Measurements from ENCODE around the gene PCDHB7. TPM values are rescaled to one million over a fixed set of nuclear protein-coding genes. Genes with fewer than 3 reads are reported as not detected.
"Not testable (repeated sequence)": the region's sequence is repeated elsewhere in the genome, so short reads cannot be mapped to it uniquely, and the experiment has no call there.

The PCDHB7 gene
- polyA plus RNA-seq (ENCODE audit: insufficient read length in 4 of 4) = 1 to 10 TPM; 4.5 to 7.1 (median 5.0) TPM

- peak in 1 of 4 donors; percentile 25 for DNase-seq (ENCODE audit: low read depth in 4 of 4, low spot score in 2 of 4)
Measured at GRCh38 chr5:141172381-141173204, at the start of gene PCDHB7. Gene PCDHB7 (plus strand): TSS chr5:141172644. CDS start chr5:141172836, 192 bp downstream.

- not testable (repeated sequence) for DNase-seq (ENCODE audit: low read depth in 4 of 4, low spot score in 2 of 4)
Measured at GRCh38 chr5:141123396-141124135, 48.9 kb upstream of the PCDHB7 start.

- no peak for DNase-seq (ENCODE audit: low read depth in 4 of 4, low spot score in 2 of 4)
Measured at GRCh38 chr5:141127305-141127704, 45.1 kb upstream of the PCDHB7 start.

GRCh38 chr5:141135030-141135717, 37.3 kb upstream of the PCDHB7 start, which contains the start of gene PCDHB5:
Gene PCDHB5 (plus strand): TSS chr5:141135206. CDS start chr5:141135435, 229 bp downstream.
- DNase-seq (ENCODE audit: low read depth in 4 of 4, low spot score in 2 of 4) = no peak

DNA sequence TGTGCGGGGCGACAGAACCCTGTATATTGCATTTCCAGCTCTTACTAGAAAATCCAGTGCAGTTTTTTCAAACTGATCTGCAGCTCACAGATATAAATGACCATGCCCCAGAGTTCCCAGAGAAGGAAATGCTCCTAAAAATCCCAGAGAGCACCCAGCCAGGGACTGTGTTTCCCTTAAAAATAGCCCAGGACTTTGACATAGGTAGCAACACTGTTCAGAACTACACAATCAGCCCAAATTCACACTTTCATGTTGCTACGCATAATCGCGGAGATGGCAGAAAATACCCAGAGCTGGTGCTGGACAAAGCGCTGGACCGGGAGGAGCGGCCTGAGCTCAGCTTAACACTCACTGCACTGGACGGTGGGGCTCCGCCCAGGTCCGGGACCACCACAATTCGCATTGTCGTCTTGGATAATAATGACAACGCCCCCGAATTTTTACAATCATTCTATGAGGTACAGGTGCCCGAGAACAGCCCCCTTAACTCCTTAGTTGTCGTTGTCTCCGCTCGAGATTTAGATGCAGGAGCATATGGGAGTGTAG, 36.7 kb upstream of the PCDHB7 start:
- no peak for DNase-seq (ENCODE audit: low read depth in 4 of 4, low spot score in 2 of 4)

DNA sequence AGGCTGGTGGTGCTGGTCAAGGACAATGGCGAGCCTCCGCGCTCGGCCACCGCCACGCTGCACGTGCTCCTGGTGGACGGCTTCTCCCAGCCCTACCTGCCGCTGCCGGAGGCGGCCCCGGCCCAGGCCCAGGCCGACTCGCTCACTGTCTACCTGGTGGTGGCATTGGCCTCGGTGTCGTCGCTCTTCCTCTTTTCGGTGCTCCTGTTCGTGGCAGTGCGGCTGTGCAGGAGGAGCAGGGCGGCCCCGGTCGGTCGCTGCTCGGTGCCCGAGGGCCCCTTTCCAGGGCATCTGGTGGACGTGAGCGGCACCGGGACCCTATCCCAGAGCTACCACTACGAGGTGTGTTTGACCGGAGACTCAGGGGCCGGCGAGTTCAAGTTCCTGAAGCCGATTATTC, 35.1 kb upstream of the PCDHB7 start:
- DNase-seq (ENCODE audit: low read depth in 4 of 4, low spot score in 2 of 4) = not testable (repeated sequence)

DNA sequence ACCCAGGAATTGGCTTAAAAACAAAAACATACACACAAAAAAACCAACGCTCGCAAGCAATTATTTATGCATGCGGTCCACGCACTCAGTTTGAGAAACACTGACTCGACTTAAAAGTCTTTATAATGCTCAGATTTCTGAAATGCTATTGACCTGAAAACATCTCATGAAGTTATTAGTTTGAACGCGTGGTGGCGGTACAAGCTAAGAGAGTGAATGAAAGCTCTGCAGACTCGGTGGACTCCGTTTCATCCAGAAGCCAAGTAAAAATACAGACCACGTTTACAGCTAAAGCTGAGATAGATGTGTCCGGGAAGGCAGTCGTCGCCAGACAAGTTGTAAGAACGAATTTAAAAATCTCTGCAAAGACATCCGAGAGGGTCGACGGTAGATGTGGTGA, 22.6 kb upstream of the PCDHB7 start, which contains the start of gene PCDHB6:
PCDHB6 (plus strand) TSS at position 246 of the 400 bp plus-strand sequence. CDS start 201 bp downstream, outside the sequence.
- DNase-seq (ENCODE audit: low read depth in 4 of 4, low spot score in 2 of 4) = no peak

DNA sequence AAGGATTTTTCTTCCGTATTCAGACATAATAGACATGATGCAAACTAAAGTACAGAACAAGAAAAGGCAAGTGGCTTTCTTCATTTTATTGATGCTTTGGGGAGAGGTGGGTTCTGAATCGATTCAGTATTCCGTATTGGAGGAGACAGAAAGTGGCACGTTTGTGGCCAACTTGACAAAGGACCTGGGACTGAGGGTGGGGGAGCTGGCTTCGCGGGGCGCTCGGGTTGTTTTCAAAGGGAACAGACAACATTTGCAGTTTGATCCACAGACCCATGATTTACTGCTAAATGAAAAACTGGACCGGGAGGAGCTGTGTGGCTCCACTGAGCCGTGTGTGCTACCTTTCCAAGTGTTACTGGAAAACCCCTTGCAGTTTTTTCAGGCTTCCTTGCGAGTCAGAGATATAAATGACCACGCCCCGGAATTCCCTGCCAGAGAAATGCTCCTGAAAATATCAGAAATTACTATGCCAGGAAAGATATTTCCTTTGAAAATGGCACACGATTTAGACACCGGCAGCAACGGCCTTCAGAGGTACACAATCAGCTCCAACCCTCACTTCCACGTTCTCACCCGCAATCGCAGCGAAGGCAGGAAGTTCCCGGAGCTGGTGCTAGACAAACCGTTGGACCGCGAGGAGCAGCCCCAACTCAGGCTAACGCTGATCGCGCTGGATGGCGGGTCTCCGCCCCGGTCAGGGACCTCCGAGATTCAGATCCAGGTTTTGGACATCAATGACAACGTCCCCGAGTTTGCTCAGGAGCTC, 22.0 kb upstream of the PCDHB7 start:
- DNase-seq (ENCODE audit: low read depth in 4 of 4, low spot score in 2 of 4) = no peak

DNA sequence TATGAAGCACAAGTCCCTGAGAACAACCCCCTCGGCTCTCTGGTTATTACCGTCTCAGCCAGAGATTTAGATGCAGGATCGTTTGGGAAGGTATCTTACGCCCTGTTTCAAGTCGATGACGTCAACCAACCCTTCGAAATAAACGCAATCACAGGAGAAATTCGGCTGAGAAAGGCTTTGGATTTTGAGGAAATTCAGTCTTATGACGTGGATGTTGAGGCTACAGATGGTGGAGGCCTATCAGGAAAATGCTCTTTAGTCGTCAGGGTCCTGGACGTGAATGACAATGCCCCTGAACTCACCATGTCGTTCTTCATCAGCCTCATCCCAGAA, 21.5 kb upstream of the PCDHB7 start:
- DNase-seq (ENCODE audit: low read depth in 4 of 4, low spot score in 2 of 4) = no peak

GRCh38 chr5:141151632-141152031, 20.8 kb upstream of the PCDHB7 start:
- DNase-seq (ENCODE audit: low read depth in 4 of 4, low spot score in 2 of 4) = not testable (repeated sequence)

DNA sequence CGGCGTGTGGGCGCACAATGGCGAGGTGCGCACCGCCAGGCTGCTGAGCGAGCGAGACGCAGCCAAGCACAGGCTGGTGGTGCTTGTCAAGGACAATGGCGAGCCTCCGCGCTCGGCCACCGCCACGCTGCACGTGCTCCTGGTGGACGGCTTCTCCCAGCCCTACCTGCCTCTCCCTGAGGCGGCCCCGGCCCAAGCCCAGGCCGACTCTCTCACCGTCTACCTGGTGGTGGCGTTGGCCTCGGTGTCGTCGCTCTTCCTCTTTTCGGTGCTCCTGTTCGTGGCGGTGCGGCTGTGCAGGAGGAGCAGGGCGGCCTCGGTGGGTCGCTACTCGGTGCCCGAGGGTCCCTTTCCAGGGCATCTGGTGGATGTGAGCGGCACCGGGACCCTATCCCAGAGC, 20.3 kb upstream of the PCDHB7 start:
- DNase-seq (ENCODE audit: low read depth in 4 of 4, low spot score in 2 of 4) = not testable (repeated sequence)

- no peak for DNase-seq (ENCODE audit: low read depth in 4 of 4, low spot score in 2 of 4)
Measured at GRCh38 chr5:141155540-141156374, 16.7 kb upstream of the PCDHB7 start.

GRCh38 chr5:141157356-141157755, 15.1 kb upstream of the PCDHB7 start:
- not testable (repeated sequence) for DNase-seq (ENCODE audit: low read depth in 4 of 4, low spot score in 2 of 4)

DNA sequence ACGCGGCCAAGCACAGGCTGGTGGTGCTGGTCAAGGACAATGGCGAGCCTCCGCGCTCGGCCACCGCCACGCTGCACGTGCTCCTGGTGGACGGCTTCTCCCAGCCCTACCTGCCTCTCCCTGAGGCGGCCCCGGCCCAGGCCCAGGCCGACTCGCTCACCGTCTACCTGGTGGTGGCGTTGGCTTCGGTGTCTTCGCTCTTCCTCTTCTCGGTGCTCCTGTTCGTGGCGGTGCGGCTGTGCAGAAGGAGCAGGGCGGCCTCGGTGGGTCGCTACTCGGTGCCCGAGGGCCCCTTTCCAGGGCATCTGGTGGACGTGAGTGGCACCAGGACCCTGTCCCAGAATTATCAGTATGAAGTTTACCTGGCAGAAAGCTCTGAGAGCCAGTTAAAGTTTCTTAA, 14.5 kb upstream of the PCDHB7 start:
- not testable (repeated sequence) for DNase-seq (ENCODE audit: low read depth in 4 of 4, low spot score in 2 of 4)

GRCh38 chr5:141174291-141175104, 2.1 kb downstream of the PCDHB7 start:
- not testable (repeated sequence) for DNase-seq (ENCODE audit: low read depth in 4 of 4, low spot score in 2 of 4)

DNA sequence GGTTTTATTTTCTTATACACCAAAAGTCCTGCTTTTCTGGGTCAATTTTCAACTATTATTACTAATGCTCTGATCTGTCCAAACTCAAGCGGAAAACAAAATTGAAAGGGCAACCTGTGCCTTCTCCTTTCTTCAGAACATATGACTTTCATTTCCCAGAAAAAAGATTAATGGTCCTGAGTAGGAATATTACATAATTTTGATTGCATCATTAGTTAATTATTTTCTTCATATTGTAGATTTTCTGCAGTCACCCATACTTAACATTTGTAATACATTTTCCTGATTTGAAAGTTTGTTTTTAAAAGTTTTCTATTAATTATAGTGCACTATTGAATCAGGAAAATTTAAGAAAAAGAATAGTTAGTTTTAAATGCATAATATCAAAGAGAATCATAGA, 3.5 kb downstream of the PCDHB7 start:
- no peak for DNase-seq (ENCODE audit: low read depth in 4 of 4, low spot score in 2 of 4)

GRCh38 chr5:141177577-141178191, 5.2 kb downstream of the PCDHB7 start, which contains the start of gene PCDHB8:
Gene PCDHB8 (plus strand): TSS chr5:141177790. CDS start chr5:141178035, 245 bp downstream.
- not testable (repeated sequence) for DNase-seq (ENCODE audit: low read depth in 4 of 4, low spot score in 2 of 4)

DNA sequence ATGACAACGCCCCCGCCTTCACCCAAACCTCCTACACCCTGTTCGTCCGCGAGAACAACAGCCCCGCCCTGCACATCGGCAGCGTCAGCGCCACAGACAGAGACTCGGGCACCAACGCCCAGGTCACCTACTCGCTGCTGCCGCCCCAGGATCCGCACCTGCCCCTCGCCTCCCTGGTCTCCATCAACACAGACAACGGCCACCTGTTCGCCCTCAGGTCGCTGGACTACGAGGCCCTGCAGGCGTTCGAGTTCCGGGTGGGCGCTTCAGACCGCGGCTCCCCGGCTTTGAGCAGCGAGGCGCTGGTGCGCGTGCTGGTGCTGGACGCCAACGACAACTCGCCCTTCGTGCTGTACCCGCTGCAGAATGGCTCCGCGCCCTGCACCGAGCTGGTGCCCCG, 6.9 kb downstream of the PCDHB7 start:
- not testable (repeated sequence) for DNase-seq (ENCODE audit: low read depth in 4 of 4, low spot score in 2 of 4)
